Amniotic epithelial cell (primary cell): Measurements from ENCODE around the gene CECR2.

Experiments
- DNase-seq: peaks from one replicate; pipeline ENCODE4 v3.0.0-alpha.2; 2010; ENCODE audit warnings: low read depth

The CECR2 gene

GRCh38 chr22:17368554-17369438 lies 464 bp upstream of the CECR2 start:
- no peak for DNase-seq

- DNase-seq = no peak
These were observed 936 bp downstream of the CECR2 start for GRCh38 chr22:17370026-17370765.

- no peak for DNase-seq
These were observed 1.6 kb downstream of the CECR2 start for GRCh38 chr22:17370766-17371432.

GRCh38 chr22:17371448-17371847 lies 2.2 kb downstream of the CECR2 start:
- no peak for DNase-seq

GRCh38 chr22:17373855-17374254 lies 4.6 kb downstream of the CECR2 start:
- DNase-seq = no peak

- DNase-seq = no peak
These were observed 6.8 kb downstream of the CECR2 start for GRCh38 chr22:17375914-17376614.

- DNase-seq = no peak
These were observed 7.7 kb downstream of the CECR2 start for GRCh38 chr22:17376950-17377349.

GRCh38 chr22:17379944-17380343 lies 10.7 kb downstream of the CECR2 start:
- no peak for DNase-seq

GRCh38 chr22:17380359-17381087 lies 11.3 kb downstream of the CECR2 start:
- no peak for DNase-seq

GRCh38 chr22:17381192-17381913 lies 12.1 kb downstream of the CECR2 start:
- DNase-seq = no peak

- no peak for DNase-seq
These were observed 15.5 kb downstream of the CECR2 start for GRCh38 chr22:17384612-17385330.

GRCh38 chr22:17387356-17387755 lies 18.1 kb downstream of the CECR2 start:
- DNase-seq = no peak

GRCh38 chr22:17388235-17388634 lies 19.0 kb downstream of the CECR2 start:
- DNase-seq = no peak

- no peak for DNase-seq
These were observed 20.8 kb downstream of the CECR2 start for GRCh38 chr22:17390087-17390486.

GRCh38 chr22:17396516-17396915 lies 27.3 kb downstream of the CECR2 start:
- DNase-seq = no peak

- DNase-seq = no peak
These were observed 28.7 kb downstream of the CECR2 start for GRCh38 chr22:17397756-17398547.

GRCh38 chr22:17400305-17400704 lies 31.0 kb downstream of the CECR2 start:
- no peak for DNase-seq

GRCh38 chr22:17401728-17402127 lies 32.5 kb downstream of the CECR2 start:
- no peak for DNase-seq

GRCh38 chr22:17402293-17402692 lies 33.0 kb downstream of the CECR2 start:
- DNase-seq = no peak
